Neural cell (in vitro differentiated cells): ENCODE measurements around the gene TEAD4. TPM values are rescaled to one million over a fixed set of nuclear protein-coding genes. Genes with fewer than 3 reads are reported as not detected.
"Not testable (repeated sequence)": the region's sequence is repeated elsewhere in the genome, so short reads cannot be mapped to it uniquely, and the experiment has no call there.

Experiments used
- H2AFZ ChIP-seq: fragments of 200-600, 300-800 bp; sonication (generic), shearing (Covaris generic); 2 replicates; pipeline ENCODE4 v1.6.0; 2014; ENCODE audit warnings: low read depth, mild to moderate bottlenecking, antibody characterized with exemption, low read length, moderate library complexity
- H3F3A ChIP-seq: fragments of 200-600 bp; shearing (Covaris generic); 2 replicates; pipeline ENCODE4 v1.6.1; 2016; ENCODE audit warnings: mild to moderate bottlenecking, moderate library complexity, mixed read lengths, antibody characterized with exemption, low read length; ENCODE audit not compliant: insufficient read depth, poor library complexity, severe bottlenecking
- H3K27ac ChIP-seq: fragments of 200-600, 300-800 bp; sonication (generic), shearing (Covaris generic); 2 replicates; pipeline ENCODE4 v1.5.1; 2014; ENCODE audit warnings: mild to moderate bottlenecking, low read length, moderate library complexity
- H3K27me3 ChIP-seq: fragments of 300-800, 200-600 bp; sonication (generic), shearing (Covaris generic); 2 replicates; pipeline ENCODE4 v1.6.0; 2014; ENCODE audit warnings: mild to moderate bottlenecking, low read depth, low read length, moderate library complexity; ENCODE audit not compliant: insufficient read depth
- H3K36me3 ChIP-seq: fragments of 300-800, 200-600 bp; sonication (generic), shearing (Covaris generic); 2 replicates; pipeline ENCODE4 v1.5.1; 2014; ENCODE audit warnings: mild to moderate bottlenecking, antibody characterized with exemption, low read length, moderate library complexity; ENCODE audit not compliant: insufficient read depth
- H3K4me2 ChIP-seq: fragments of 300-800, 200-600 bp; sonication (generic), shearing (Covaris generic); 2 replicates; pipeline ENCODE4 v1.6.0; 2014; ENCODE audit warnings: mild to moderate bottlenecking, low read length
- H3K4me3 ChIP-seq: fragments of 300-800, 200-600 bp; sonication (generic), shearing (Covaris generic); 2 replicates; pipeline ENCODE4 v1.5.1; 2014; ENCODE audit warnings: mild to moderate bottlenecking, low read length, moderate library complexity
- H3K79me2 ChIP-seq: fragments of 200-600 bp; shearing (Covaris generic); replicated peaks from 2 replicates; pipeline ENCODE4 v1.6.0; 2014; ENCODE audit warnings: mild to moderate bottlenecking, low read length, moderate library complexity; ENCODE audit not compliant: insufficient read depth
- H3K9ac ChIP-seq: fragments of 300-800, 200-600 bp; sonication (generic), shearing (Covaris generic); 2 replicates; pipeline ENCODE4 v1.6.1; 2016; ENCODE audit warnings: mild to moderate bottlenecking, low read length, mixed read lengths
- H3K9me2 ChIP-seq: fragments of 200-600 bp; shearing (Covaris generic); 2 replicates; pipeline ENCODE4 v1.6.1; 2016; ENCODE audit warnings: mild to moderate bottlenecking, low read length, mixed read lengths; ENCODE audit not compliant: insufficient read depth
- H3K9me3 ChIP-seq: fragments of 200-600, 300-800 bp; sonication (generic), shearing (Covaris generic); 2 replicates; pipeline ENCODE4 v1.6.1; 2016; ENCODE audit warnings: mild to moderate bottlenecking, mixed run types, low read length, moderate library complexity, mixed read lengths
- H4K20me1 ChIP-seq: fragments of 200-600 bp; shearing (Covaris generic); 2 replicates; pipeline ENCODE4 v1.6.1; 2016; ENCODE audit warnings: mild to moderate bottlenecking, mixed run types; ENCODE audit not compliant: insufficient read depth
- CTCF ChIP-seq: fragments of 450-650 bp; IDR thresholded peaks from 2 replicates; pipeline ENCODE4 v1.5.1; 2014; ENCODE audit warnings: antibody characterized with exemption, mild to moderate bottlenecking, moderate library complexity; ENCODE audit not compliant: poor library complexity, severe bottlenecking
- EP300 ChIP-seq: fragments of 450-650 bp; conservative IDR thresholded peaks from 2 replicates; pipeline ENCODE4 v1.6.1; 2014; ENCODE audit warnings: antibody characterized with exemption, mild to moderate bottlenecking, moderate library complexity; ENCODE audit not compliant: poor library complexity, severe bottlenecking
- EZH2 ChIP-seq: fragments of 200-600, 300-800 bp; shearing (Covaris generic), sonication (generic); IDR thresholded peaks from 2 replicates; pipeline ENCODE4 v1.6.1; 2014; ENCODE audit warnings: antibody characterized with exemption, low read length, borderline replicate concordance, mild to moderate bottlenecking; ENCODE audit not compliant: insufficient read depth, poor library complexity, severe bottlenecking
- MXI1 ChIP-seq: fragments of 450-650 bp; conservative IDR thresholded peaks from 2 replicates; pipeline ENCODE4 v1.6.1; 2014; ENCODE audit warnings: antibody characterized with exemption, mild to moderate bottlenecking; ENCODE audit not compliant: poor library complexity, severe bottlenecking
- POLR2AphosphoS5 ChIP-seq: IDR thresholded peaks from 2 replicates; pipeline ENCODE4 v1.6.1; 2012
- RAD21 ChIP-seq: fragments of 450-650 bp; conservative IDR thresholded peaks from 2 replicates; pipeline ENCODE4 v1.6.1; 2014; ENCODE audit warnings: antibody characterized with exemption, mild to moderate bottlenecking, moderate library complexity
- REST ChIP-seq: IDR thresholded peaks from 2 replicates; pipeline ENCODE4 v1.6.1; 2012; ENCODE audit warnings: borderline replicate concordance
- SMC3 ChIP-seq: fragments of 450-650 bp; conservative IDR thresholded peaks from 2 replicates; pipeline ENCODE4 v1.6.1; 2014; ENCODE audit warnings: antibody characterized with exemption, mild to moderate bottlenecking, moderate library complexity; ENCODE audit not compliant: poor library complexity
- TAF1 ChIP-seq: IDR thresholded peaks from 2 replicates; pipeline ENCODE4 v1.6.1; 2012; ENCODE audit warnings: low read depth
- polyA plus RNA-seq: library from polyadenylated mRNA; depleted of rRNA; stranded (reverse); fragments of >200 nt; gene quantifications from 2 replicates; pipeline ENCODE4 v1.2.3, GENCODE V29; 2014

The TEAD4 gene
- polyA plus RNA-seq, 1 donor from 2014 or later = 1.6 TPM

- TF ChIP-seq REST (no peak), MXI1 (no peak)
- no peak overlapping the region for H3K4me2 ChIP-seq
Measured at GRCh38 chr12:3061501-3062215, 102.5 kb downstream of the TEAD4 start.

GRCh38 chr12:3065300-3065699 is 106.1 kb downstream of the TEAD4 start:
- no peaks in the 10 kb centered on the region for H3K79me2 ChIP-seq
- no peak overlapping the region for H3K9ac ChIP-seq
- H3K27me3 ChIP-seq = no peaks in the 10 kb centered on the region
- no peaks in the 10 kb centered on the region for H3K9me2 ChIP-seq
- TF ChIP-seq CTCF = no peak
- TF ChIP-seq EP300 = no peak
- TF ChIP-seq SMC3 = no peak
- no peak for TF ChIP-seq POLR2AphosphoS5
- no peak for TF ChIP-seq REST
- no peak for TF ChIP-seq TAF1
- TF ChIP-seq EZH2 = no peak
- no peak for TF ChIP-seq RAD21
- TF ChIP-seq MXI1 = no peak
- no peak overlapping the region for H3K27ac ChIP-seq
- H2AFZ ChIP-seq = no peak overlapping the region
- no peak overlapping the region for H3K4me2 ChIP-seq
- H3K4me3 ChIP-seq = no peak overlapping the region
- H4K20me1 ChIP-seq = no peaks in the 10 kb centered on the region
- no peaks in the 10 kb centered on the region for H3F3A ChIP-seq
- no peaks in the 10 kb centered on the region for H3K36me3 ChIP-seq
- H3K9me3 ChIP-seq = no peaks in the 10 kb centered on the region

More at GRCh38 chr12:3061501-3062215, 102.5 kb downstream of the TEAD4 start:
- Histone ChIP-seq H2AFZ (no peak overlapping the region), H3K9ac (no peak overlapping the region), H3K36me3 (no peaks in the 10 kb centered on the region), H4K20me1 (no peaks in the 10 kb centered on the region), H3K4me3 (no peak overlapping the region), H3K9me3 (no peaks in the 10 kb centered on the region), H3K79me2 (no peaks in the 10 kb centered on the region), H3K9me2 (no peaks in the 10 kb centered on the region), H3F3A (no peaks in the 10 kb centered on the region), H3K27ac (no peak overlapping the region), H3K27me3 (no peaks in the 10 kb centered on the region)

GRCh38 chr12:3065846-3066245 is 106.6 kb downstream of the TEAD4 start:
- H3K4me2 ChIP-seq, H3K4me3 ChIP-seq, H3K9me3 ChIP-seq, H3K79me2 ChIP-seq, H3K27me3 ChIP-seq, H2AFZ ChIP-seq, H3K36me3 ChIP-seq, H3K9ac ChIP-seq, H3K27ac ChIP-seq, H3K9me2 ChIP-seq, H3F3A ChIP-seq, H4K20me1 ChIP-seq: not testable (repeated sequence)
